Right cardiac atrium (tissue), 5 donors: ENCODE data around the gene SRSF6. TPM values are rescaled to one million over a fixed set of nuclear protein-coding genes. Genes with fewer than 3 reads are reported as not detected.
A peak's percentile ranks its signal among the peaks of the same experiment; 100 is the strongest.
"Not testable (repeated sequence)": the region's sequence is repeated elsewhere in the genome, so short reads cannot be mapped to it uniquely, and the experiment has no call there.

Experiments
- ATAC-seq, 2 donors: fragments of 200-7000 bp; cut with Tn5 transposase; one replicate each; pipeline versions ENCODE4 v1.8.0 to v1.9.1; 2020; ENCODE audit warnings: moderate library complexity in 2 of 2, mild to moderate bottlenecking in 1 of 2
- DNase-seq, 3 donors: peaks; one replicate each; pipeline ENCODE4 v3.0.0-alpha.2; 2020
- H3K27ac ChIP-seq: one replicate; pipeline ENCODE4 v1.5.1; 2013; ENCODE audit warnings: mild to moderate bottlenecking, low read length, control low read depth, moderate library complexity
- H3K27me3 ChIP-seq: one replicate; pipeline ENCODE4 v1.6.1; 2013; ENCODE audit not compliant: control insufficient read depth, insufficient read depth
- H3K4me1 ChIP-seq: one replicate; pipeline ENCODE4 v1.6.1; 2013; ENCODE audit warnings: low read length; ENCODE audit not compliant: control insufficient read depth, insufficient read depth
- H3K4me3 ChIP-seq: one replicate; pipeline ENCODE4 v1.5.1; 2013; ENCODE audit warnings: low read length, control low read depth
- H3K9me3 ChIP-seq: one replicate; pipeline ENCODE4 v1.6.1; 2013; ENCODE audit warnings: low read length; ENCODE audit not compliant: control insufficient read depth
- WGBS: extraction: QIAGEN DNeasy Blood & Tissue Kit; methylation state at CpG from one replicate; pipeline ENCODE4 v1.1.7; 2013; 5-methylcytosine and 5-hydroxymethylcytosine counted together
- intact Hi-C, 4 donors: fragments of 100-400 bp; cut with DNase I; formaldehyde crosslinking; loops; one replicate each; pipeline versions ENCODE4 v1.11.0 to v1.14.0; 2022 to 2023
- polyA plus RNA-seq: library from polyadenylated mRNA; stranded (reverse); fragments of 200-250 nt; gene quantifications from one replicate; pipeline ENCODE4 v1.2.3, GENCODE V29; 2013
- total RNA-seq, 4 donors: library from RNA; stranded (reverse); fragmentation: NEBNext Ultra II Directional; extraction: Animal tissue kit (Norgen Biotek cat#: 25700); gene quantifications; one replicate each; pipeline ENCODE4 v1.2.1, GENCODE V29; 2021
- donor health status: healthy with polysubstance abuse.
- donor health status: DM: no; HTN: yes; CAD: no.
- donor health status: DM: no; HTN: no; CAD: no.
- donor health status: DM: no; HTN: yes; CAD: no; lungs with severe emphysema.
- donor health status: DM: yes; HTN: yes; CAD: no.

Gene SRSF6
- total and polyA plus RNA-seq, 5 donors = 50.8 to 80.6 (median 69.1) TPM

DNA sequence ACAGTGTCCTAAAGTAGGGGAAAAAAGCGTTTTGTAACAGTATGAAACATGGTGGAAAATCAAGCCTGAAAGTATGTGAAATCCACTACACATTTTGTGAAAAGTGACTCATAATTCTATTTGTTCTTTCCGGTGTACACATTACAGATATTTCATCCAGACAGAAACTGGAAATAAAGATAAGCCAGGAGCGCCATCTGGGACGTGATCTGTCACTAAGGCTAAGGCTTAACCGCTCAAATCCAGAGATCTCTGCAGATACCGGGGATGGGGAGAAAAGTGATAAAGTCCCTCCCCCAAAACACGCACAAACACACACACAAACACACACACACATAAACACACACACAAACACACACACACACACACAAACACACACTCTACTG, 26.6 kb upstream of the SRSF6 start:
- 67% methylated on average over 7 of the region's 7 CpGs for WGBS
- no peaks in the 10 kb centered on the region for H3K27me3 ChIP-seq
- no peaks in the 10 kb centered on the region for H3K4me1 ChIP-seq
- DNase-seq (no peak), ATAC-seq (no peak)
- no peaks in the 10 kb centered on the region for H3K9me3 ChIP-seq
- intact Hi-C loops = no loop called here
- H3K4me3 ChIP-seq = no peak overlapping the region
- H3K27ac ChIP-seq = no peak overlapping the region

DNA sequence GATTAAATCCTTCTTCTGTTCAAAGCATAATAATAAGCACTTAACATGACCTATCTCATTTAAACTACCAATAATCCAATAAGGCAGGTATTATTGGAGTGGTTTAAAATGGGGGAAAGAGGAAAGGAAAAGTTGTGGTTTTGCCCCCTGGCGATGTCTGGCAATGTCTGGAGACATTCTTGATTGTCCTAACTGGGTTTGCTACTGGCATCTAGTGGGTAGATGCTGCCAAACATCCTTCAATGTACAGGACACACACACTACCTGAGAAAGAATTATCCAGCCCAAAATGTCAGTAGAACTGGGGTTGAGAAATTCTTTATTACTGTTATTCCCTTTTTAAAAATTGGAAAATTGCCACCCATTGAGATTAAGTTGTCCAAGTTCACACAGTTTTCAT, 25.2 kb upstream of the SRSF6 start:
- intact Hi-C loops = no loop called here
- no peaks in the 10 kb centered on the region for H3K4me1 ChIP-seq
- no peak for DNase-seq
- ATAC-seq = no peak
- no peaks in the 10 kb centered on the region for H3K9me3 ChIP-seq
- no peaks in the 10 kb centered on the region for H3K27me3 ChIP-seq
- 84% methylated on average over 1 of the region's 1 CpG for WGBS
- no peak overlapping the region for H3K27ac ChIP-seq
- H3K4me3 ChIP-seq = no peak overlapping the region

DNA sequence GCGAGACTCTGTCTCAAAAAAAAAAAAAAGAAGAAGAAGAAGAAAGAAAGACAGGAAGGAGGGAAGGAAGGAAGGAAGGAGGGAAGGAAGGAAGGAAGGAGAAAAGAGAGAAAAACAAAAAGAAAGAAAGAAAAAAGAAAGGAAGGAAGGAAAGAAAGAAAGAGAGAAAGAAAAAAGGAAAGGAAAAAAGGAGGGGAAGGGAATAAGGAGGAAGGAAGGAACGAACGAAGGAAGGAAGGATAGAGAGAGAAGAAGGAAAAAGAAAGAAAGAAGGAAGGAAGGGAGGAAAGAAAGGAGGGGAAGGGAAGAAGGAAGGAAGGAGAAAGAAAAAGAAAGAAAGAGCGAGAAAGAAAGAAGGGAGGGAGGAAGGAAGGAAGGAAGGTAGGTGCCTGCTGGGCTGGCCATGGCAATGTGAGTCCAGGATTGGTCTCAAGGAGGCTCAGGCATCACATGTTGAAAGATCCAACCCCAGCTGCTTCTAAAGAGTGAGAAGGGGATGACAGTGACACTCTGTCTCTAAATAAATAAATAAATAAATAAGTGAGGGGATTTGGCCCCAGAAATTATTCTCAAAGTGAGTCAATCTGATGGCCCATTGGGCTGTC, 24.3 kb upstream of the SRSF6 start:
- intact Hi-C loops = no loop called here
- H3K9me3 ChIP-seq = no peaks in the 10 kb centered on the region
- no peaks in the 10 kb centered on the region for H3K4me1 ChIP-seq
- no peak for ATAC-seq
- 82% methylated on average over 4 of the region's 4 CpGs for WGBS
- no peak for DNase-seq
- H3K27me3 ChIP-seq = no peaks in the 10 kb centered on the region
- no peak overlapping the region for H3K27ac ChIP-seq
- no peak overlapping the region for H3K4me3 ChIP-seq

DNA sequence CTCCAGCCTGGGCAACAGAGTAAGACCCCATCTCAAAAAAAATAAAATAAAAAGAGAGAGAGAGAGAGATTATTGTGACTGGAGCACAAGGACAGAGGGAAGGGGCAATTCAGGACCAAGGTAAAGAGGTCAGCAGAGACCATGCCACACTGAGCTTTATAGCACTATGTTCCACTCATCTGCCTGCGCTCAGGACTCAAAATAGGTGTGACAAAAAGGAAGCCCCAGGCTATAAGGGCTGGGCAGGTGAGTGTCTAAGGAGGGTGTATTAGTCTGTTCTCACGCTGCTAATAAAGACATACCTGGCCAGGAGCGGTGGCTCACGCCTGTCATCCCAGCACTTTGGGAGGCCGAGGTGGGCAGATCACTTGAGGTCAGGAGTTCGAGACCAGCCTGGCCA, 23.1 kb upstream of the SRSF6 start:
- no peaks in the 10 kb centered on the region for H3K4me1 ChIP-seq
- no peak for DNase-seq
- no peak for ATAC-seq
- intact Hi-C loops = no loop called here
- no peaks in the 10 kb centered on the region for H3K27me3 ChIP-seq
- no peak overlapping the region for H3K4me3 ChIP-seq
- no peak overlapping the region for H3K27ac ChIP-seq
- H3K9me3 ChIP-seq = no peaks in the 10 kb centered on the region
- 92% methylated on average over 6 of the region's 6 CpGs for WGBS

DNA sequence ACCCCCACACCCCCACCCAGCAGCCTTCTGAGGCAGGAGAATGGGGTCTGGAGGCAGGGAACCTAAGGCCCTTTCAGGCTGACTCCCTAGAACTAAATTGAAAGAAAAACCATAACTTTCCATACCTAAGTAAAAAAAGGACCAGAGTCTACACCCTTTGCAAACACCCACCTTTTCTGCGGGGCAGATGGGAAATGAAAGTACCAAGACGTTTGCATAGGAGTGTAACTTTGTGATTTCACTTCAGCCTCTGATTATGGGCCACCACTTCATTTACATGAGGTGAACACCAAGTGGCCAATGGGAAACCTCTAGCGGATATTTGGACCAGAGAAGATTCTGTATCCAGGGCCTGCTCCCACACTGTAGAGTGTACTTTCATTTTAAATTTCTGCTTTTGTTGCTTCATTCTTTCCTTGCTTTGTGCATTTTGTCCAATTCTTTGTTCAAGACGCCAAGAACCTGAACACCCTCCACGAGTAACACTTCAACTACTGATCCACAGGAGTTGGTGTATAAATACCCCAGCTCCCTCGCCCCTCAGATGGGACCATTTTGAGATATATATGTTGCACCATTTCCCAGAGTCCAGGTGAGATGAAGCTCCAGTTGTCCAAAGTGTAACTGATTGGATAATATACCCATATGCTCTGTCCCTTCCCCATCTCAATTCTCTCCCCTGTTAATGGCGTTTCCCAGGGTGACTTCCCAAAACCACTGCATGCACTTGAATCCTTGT, 18.9 kb upstream of the SRSF6 start:
- Histone ChIP-seq H3K9me3 (no peaks in the 10 kb centered on the region), H3K27me3 (no peaks in the 10 kb centered on the region), H3K4me3 (no peak overlapping the region), H3K4me1 (no peaks in the 10 kb centered on the region), H3K27ac (no peak overlapping the region)
- 87% methylated on average over 7 of the region's 7 CpGs for WGBS
- intact Hi-C loops = no loop called here
- ATAC-seq (no peak), DNase-seq (no peak)

DNA sequence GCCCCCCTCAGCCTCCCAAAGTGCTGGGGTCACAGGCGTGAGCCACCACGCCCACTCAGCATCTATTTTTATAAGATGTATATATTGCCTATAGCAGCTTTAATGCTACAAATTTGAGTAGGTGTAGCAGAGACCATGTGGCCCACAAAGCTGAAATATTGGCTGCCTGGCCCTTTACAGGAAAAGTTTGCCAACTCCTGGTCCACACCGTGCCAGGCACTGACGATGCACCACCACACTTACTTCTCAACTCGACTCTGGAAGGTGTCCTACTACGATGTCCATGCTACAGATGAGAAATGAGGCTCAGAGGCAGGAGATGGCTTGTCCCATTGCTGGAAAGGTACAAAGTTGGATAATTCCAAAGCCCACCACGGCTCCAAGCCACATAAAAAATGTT, 17.2 kb upstream of the SRSF6 start:
- no peaks in the 10 kb centered on the region for H3K4me1 ChIP-seq
- no peak overlapping the region for H3K4me3 ChIP-seq
- no peak for ATAC-seq
- 81% methylated on average over 7 of the region's 7 CpGs for WGBS
- DNase-seq = no peak
- intact Hi-C loops = no loop called here
- no peak overlapping the region for H3K27ac ChIP-seq
- H3K9me3 ChIP-seq = no peaks in the 10 kb centered on the region
- no peaks in the 10 kb centered on the region for H3K27me3 ChIP-seq

DNA sequence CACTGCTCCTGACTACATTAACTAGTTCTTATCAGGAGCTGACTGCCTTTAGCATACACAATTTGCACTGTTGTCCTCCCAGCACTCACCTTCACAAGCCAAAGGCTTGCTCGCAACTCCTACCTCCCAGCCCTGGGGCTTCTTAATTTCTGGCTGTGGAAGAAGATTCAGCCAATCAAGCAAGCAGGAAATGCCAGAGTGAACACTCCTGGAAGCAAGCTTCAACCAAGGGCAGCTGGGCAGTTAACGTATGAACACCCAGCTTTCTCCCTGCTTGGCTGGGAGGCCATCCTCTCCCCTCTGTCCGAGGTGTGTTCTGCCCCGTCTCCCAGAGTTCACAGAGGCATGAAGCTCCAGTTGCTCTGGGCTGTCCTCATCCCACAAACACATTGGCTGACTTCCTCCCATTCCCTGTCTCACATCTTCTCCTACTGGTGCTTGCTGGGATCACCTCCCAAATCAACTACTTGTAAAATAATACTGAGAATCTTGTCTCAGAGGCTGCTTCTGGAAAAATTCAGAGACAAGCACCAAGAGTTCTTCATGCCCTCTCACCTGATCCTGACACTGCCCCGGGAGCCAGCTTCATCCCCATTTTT, 15.3 kb upstream of the SRSF6 start:
- ATAC-seq = no peak
- H3K27ac ChIP-seq = no peak overlapping the region
- H3K4me3 ChIP-seq = no peak overlapping the region
- intact Hi-C loops = no loop called here
- no peaks in the 10 kb centered on the region for H3K27me3 ChIP-seq
- WGBS = 48% methylated on average over 5 of the region's 5 CpGs
- H3K4me1 ChIP-seq = no peaks in the 10 kb centered on the region
- DNase-seq = no peak
- no peaks in the 10 kb centered on the region for H3K9me3 ChIP-seq

DNA sequence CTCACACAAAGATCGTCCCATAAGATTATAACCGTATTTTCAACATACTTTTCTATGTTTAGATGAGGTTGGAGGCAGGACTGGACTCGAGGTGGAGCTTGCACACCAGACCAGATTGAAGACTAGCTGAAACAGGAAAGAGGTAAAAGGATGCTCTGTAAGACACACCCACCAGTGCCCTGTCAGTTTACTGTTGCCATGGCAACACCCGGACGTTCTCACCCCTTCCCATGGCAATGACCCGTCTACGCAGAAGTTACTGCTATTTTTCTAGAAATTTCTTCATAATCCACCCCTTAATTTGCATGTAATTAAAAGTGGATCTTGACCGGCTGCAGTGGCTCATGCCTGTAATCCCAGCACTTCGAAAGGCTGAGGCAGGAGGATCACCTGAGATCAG, 13.6 kb upstream of the SRSF6 start:
- no peaks in the 10 kb centered on the region for H3K27me3 ChIP-seq
- no peak overlapping the region for H3K27ac ChIP-seq
- ATAC-seq (no peak), DNase-seq (no peak)
- no peaks in the 10 kb centered on the region for H3K9me3 ChIP-seq
- 61% methylated on average over 9 of the region's 9 CpGs for WGBS
- H3K4me1 ChIP-seq = no peaks in the 10 kb centered on the region
- H3K4me3 ChIP-seq = no peak overlapping the region
- intact Hi-C loops = no loop called here

DNA sequence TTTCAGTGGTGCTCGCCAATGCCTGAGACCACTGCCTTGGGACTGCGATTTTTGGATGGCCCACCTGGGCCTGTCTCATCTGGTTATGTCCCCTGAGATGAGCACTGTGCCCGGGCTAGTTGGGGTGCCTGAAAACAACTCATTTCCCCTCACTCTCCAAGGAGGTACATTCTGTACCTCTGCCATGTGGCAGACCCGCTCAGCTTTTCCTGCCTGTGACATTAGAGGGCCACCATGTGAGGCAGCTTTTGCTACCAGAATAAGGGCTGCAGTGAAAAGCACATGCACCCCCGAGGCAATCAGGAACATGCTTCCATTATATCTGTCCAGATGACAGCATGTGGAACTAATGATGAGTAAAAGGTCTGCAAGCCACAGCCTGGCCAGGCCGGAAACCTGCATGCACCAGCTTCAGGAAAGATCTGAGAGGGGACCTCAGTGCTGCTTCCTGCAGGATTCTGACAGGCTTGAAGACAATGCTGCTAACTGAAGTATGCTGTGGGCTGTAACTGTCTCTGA, 11.3 kb upstream of the SRSF6 start:
- DNase-seq = no peak
- 54% methylated on average over 6 of the region's 6 CpGs for WGBS
- H3K9me3 ChIP-seq = no peaks in the 10 kb centered on the region
- H3K4me1 ChIP-seq = no peaks in the 10 kb centered on the region
- ATAC-seq = no peak
- no peaks in the 10 kb centered on the region for H3K27me3 ChIP-seq
- no peak overlapping the region for H3K4me3 ChIP-seq
- no peak overlapping the region for H3K27ac ChIP-seq
- intact Hi-C loops = no loop called here

DNA sequence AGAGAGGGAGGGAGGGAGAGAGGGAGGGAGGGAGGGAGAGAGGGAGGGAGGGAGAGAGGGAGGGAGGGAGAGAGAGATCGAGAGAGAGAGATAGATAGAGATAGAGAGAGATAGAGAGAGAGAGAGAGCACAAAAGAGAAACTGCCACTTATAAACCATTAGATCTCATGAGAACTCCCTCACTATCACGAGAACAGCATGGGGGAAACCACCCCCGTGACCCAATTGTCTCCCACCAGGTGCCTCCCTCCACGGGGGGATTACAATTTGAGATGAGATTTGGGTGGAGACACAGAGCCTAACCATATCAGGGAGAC, 9.3 kb upstream of the SRSF6 start:
- H3K27me3 ChIP-seq, H3K4me3 ChIP-seq, H3K4me1 ChIP-seq, ATAC-seq, intact Hi-C loops, H3K27ac ChIP-seq, H3K9me3 ChIP-seq, DNase-seq: not testable (repeated sequence)
- WGBS = 12% methylated on average over 4 of the region's 4 CpGs

DNA sequence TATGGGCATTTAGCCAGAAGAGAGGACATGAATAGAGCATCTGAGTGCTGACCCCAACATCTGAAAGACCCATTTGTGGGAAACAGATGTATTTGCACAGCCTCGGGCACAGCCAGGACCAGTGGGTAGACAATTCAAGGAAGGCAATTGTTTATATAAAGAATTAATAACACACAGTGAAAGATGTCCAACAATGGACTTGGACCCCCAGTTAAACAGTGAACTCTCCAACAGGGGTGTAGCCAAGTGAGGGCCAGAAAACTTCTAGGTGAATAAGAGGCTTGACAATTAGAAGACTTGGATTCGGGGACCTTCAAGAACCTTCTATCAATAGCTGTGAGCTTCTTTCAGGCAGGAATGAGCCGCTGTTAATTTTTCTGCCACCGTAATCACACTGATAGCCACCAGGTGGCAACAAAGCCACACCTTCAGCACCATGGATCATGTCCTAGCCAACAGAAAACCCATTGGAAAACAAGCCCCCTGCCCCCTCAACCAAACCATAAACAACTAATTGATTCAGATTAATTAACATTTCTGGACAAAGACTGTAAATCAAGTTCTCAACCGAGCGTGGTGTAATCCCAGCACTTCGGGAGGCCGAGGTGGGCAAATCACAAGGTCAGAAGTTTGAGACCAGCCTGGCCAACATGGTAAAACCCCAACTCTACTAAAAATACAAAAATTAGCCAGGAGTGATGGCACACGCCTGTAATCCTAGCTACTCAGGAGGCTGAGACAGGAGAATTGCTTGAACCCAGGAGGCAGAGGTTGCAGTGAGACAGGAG, 8.8 kb upstream of the SRSF6 start:
- Histone ChIP-seq H3K4me3 (no peak overlapping the region), H3K27ac (no peak overlapping the region), H3K27me3 (no peaks in the 10 kb centered on the region), H3K4me1 (no peaks in the 10 kb centered on the region), H3K9me3 (no peaks in the 10 kb centered on the region)
- DNase-seq = no peak
- intact Hi-C loops = no loop called here
- ATAC-seq = peak in 1 of 2 donors; percentile 52
- 28% methylated on average over 9 of the region's 9 CpGs for WGBS
